ENCODE data around the gene HMOX2. TPM values are rescaled to one million over a fixed set of nuclear protein-coding genes. Genes with fewer than 3 reads are reported as not detected.

The HMOX2 gene
- total RNA-seq, 1 experiment from 2014 or later, result 42.6 TPM

DNA sequence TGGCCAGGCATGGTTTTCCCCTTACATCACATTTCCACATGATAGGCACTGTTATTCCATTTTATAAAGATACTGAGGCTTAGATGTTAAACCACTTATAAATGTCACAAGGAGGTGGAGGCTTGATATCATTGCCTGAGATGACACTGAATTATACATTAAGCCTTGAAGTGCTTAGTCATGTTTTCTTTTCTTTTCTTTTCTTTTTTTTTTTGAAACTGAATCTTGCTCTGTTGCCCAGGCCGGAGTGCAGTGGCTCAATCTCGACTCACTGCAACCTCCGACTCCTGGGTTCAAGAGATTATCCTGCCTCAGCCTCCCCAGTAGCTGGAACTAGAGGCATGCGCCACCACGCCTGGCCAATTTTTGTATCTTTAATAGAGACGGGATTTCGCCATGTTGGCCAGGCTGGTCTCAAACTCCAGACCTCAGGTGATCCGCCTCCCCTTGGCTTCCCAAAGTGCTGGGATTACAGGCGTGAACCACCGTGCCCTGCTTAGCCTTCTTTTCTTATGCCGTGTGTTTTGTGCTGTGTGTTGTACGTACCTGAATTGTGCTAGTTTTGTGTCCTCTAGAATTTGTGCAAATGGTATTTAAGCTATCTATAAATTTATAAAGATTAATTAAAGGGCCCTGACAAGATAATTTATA lies 49.4 kb upstream of the HMOX2 start:
- peak overlapping the region; percentile 95 for H3K4me3 Mint-ChIP-seq
- ChIA-PET POLR2A (no interaction called here), CTCF (interaction anchor here (1.2 kb wide), 1 partner anchor 68 kb away, joined by 3 read pairs; no protein-coding TSS in a partner anchor)
- DNase-seq (ENCODE audit: low spot score), result no peak
- H3K9me3 Mint-ChIP-seq, result no peaks in the 10 kb centered on the region
- no peak for TF ChIP-seq ZNF219 (CRISPR knock-in tag; IDR thresholded peaks at IDR 0.05; ENCODE audit: borderline replicate concordance)
- no peak for TF ChIP-seq E2F5 (CRISPR knock-in tag; IDR thresholded peaks at IDR 0.05)
- no peak for TF ChIP-seq ZNF121 (CRISPR knock-in tag; IDR thresholded peaks at IDR 0.05)
- TF ChIP-seq JAZF1 (CRISPR knock-in tag; IDR thresholded peaks at IDR 0.05), result no peak
- TF ChIP-seq, protein P1, sequence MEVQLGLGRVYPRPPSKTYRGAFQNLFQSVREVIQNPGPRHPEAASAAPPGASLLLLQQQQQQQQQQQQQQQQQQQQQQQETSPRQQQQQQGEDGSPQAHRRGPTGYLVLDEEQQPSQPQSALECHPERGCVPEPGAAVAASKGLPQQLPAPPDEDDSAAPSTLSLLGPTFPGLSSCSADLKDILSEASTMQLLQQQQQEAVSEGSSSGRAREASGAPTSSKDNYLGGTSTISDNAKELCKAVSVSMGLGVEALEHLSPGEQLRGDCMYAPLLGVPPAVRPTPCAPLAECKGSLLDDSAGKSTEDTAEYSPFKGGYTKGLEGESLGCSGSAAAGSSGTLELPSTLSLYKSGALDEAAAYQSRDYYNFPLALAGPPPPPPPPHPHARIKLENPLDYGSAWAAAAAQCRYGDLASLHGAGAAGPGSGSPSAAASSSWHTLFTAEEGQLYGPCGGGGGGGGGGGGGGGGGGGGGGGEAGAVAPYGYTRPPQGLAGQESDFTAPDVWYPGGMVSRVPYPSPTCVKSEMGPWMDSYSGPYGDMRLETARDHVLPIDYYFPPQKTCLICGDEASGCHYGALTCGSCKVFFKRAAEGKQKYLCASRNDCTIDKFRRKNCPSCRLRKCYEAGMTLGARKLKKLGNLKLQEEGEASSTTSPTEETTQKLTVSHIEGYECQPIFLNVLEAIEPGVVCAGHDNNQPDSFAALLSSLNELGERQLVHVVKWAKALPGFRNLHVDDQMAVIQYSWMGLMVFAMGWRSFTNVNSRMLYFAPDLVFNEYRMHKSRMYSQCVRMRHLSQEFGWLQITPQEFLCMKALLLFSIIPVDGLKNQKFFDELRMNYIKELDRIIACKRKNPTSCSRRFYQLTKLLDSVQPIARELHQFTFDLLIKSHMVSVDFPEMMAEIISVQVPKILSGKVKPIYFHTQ (CRISPR knock-in tag; IDR thresholded peaks at IDR 0.05), result no peak
- no peak for TF ChIP-seq ZNF317 (CRISPR knock-in tag; IDR thresholded peaks at IDR 0.05; ENCODE audit: borderline replicate concordance, low read depth)
- no peak for TF ChIP-seq ZNF671 (CRISPR knock-in tag; IDR thresholded peaks at IDR 0.05)
- TF ChIP-seq IRF2 (CRISPR knock-in tag; IDR thresholded peaks at IDR 0.05; ENCODE audit: borderline replicate concordance, low read depth), result no peak
- no peak for TF ChIP-seq PRDM15 (CRISPR knock-in tag; IDR thresholded peaks at IDR 0.05)
- TF ChIP-seq, protein P2, sequence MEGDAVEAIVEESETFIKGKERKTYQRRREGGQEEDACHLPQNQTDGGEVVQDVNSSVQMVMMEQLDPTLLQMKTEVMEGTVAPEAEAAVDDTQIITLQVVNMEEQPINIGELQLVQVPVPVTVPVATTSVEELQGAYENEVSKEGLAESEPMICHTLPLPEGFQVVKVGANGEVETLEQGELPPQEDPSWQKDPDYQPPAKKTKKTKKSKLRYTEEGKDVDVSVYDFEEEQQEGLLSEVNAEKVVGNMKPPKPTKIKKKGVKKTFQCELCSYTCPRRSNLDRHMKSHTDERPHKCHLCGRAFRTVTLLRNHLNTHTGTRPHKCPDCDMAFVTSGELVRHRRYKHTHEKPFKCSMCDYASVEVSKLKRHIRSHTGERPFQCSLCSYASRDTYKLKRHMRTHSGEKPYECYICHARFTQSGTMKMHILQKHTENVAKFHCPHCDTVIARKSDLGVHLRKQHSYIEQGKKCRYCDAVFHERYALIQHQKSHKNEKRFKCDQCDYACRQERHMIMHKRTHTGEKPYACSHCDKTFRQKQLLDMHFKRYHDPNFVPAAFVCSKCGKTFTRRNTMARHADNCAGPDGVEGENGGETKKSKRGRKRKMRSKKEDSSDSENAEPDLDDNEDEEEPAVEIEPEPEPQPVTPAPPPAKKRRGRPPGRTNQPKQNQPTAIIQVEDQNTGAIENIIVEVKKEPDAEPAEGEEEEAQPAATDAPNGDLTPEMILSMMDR (IDR thresholded peaks at IDR 0.05), result no peak
- no peak for TF ChIP-seq ZNF416 (CRISPR knock-in tag; IDR thresholded peaks at IDR 0.05)
- TF ChIP-seq IRF1 (CRISPR knock-in tag; IDR thresholded peaks at IDR 0.05), result no peak
- no peak for TF ChIP-seq E2F4 (CRISPR knock-in tag; IDR thresholded peaks at IDR 0.05; ENCODE audit: borderline replicate concordance, low read depth)
- no peak for TF ChIP-seq MYBL2 (CRISPR knock-in tag; IDR thresholded peaks at IDR 0.05)
- TF ChIP-seq, protein P3, sequence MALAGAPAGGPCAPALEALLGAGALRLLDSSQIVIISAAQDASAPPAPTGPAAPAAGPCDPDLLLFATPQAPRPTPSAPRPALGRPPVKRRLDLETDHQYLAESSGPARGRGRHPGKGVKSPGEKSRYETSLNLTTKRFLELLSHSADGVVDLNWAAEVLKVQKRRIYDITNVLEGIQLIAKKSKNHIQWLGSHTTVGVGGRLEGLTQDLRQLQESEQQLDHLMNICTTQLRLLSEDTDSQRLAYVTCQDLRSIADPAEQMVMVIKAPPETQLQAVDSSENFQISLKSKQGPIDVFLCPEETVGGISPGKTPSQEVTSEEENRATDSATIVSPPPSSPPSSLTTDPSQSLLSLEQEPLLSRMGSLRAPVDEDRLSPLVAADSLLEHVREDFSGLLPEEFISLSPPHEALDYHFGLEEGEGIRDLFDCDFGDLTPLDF (CRISPR knock-in tag; IDR thresholded peaks at IDR 0.05), result no peak
- no peak for TF ChIP-seq RORB (CRISPR knock-in tag; IDR thresholded peaks at IDR 0.05)
- TF ChIP-seq NFYB (CRISPR knock-in tag; conservative IDR thresholded peaks at IDR 0.05; ENCODE audit: low read depth), result no peak
- no peak for TF ChIP-seq ETV6 (CRISPR knock-in tag; IDR thresholded peaks at IDR 0.05)
- no peak for TF ChIP-seq ATF3 (CRISPR knock-in tag; conservative IDR thresholded peaks at IDR 0.05)
- TF ChIP-seq FOXP1 (CRISPR knock-in tag; IDR thresholded peaks at IDR 0.05; ENCODE audit: borderline replicate concordance), result no peak
- peaks cover 22% of the 10 kb centered on the region for H3K36me3 Mint-ChIP-seq
- no peaks in the 10 kb centered on the region for H3K27me3 Mint-ChIP-seq (ENCODE audit: low read depth)
- ATAC-seq, result no peak
- peaks cover 18% of the 10 kb centered on the region for H3K4me1 Mint-ChIP-seq
- H3K27ac Mint-ChIP-seq, result peak overlapping the region; percentile 91

Data from WTC11 (cell line).